RWPE2 (cell line): ENCODE results near the gene KXD1.

Experiments used
- ATAC-seq: fragments of 200-7000 bp; cut with Tn5 transposase; 3 replicates; pipeline ENCODE4 v1.9.1; 2021; ENCODE audit warnings: low read depth
- DNase-seq: peaks from one replicate; pipeline ENCODE4 v3.0.0-alpha.2; 2020; ENCODE audit warnings: low spot score
- H3K27ac ChIP-seq: fragments of 450-650 bp; 2 replicates; pipeline ENCODE4 v1.5.1; 2017; ENCODE audit warnings: mild to moderate bottlenecking; ENCODE audit not compliant: poor library complexity, severe bottlenecking
- H3K27me3 ChIP-seq: fragments of 250-450 bp; sonication (Bioruptor Pico); 2 replicates; pipeline ENCODE4 v1.5.1; 2021; ENCODE audit warnings: mild to moderate bottlenecking, moderate library complexity; ENCODE audit not compliant: insufficient read depth, poor library complexity, severe bottlenecking
- H3K36me3 ChIP-seq: fragments of 250-450 bp; sonication (Bioruptor Pico); 2 replicates; pipeline ENCODE4 v1.5.1; 2020; ENCODE audit warnings: low read depth, mild to moderate bottlenecking, moderate library complexity
- H3K4me1 ChIP-seq: fragments of 250-450 bp; sonication (Bioruptor Pico); 2 replicates; pipeline ENCODE4 v1.5.1; 2021; ENCODE audit warnings: mild to moderate bottlenecking, moderate library complexity; ENCODE audit not compliant: insufficient read depth, poor library complexity, severe bottlenecking
- H3K4me3 ChIP-seq: fragments of 250-450 bp; sonication (Bioruptor Pico); 2 replicates; pipeline ENCODE4 v1.5.1; 2021; ENCODE audit warnings: mild to moderate bottlenecking, moderate library complexity; ENCODE audit not compliant: severe bottlenecking
- H3K9me3 ChIP-seq: fragments of 250-450 bp; sonication (Bioruptor Pico); 2 replicates; pipeline ENCODE4 v1.5.1; 2021; ENCODE audit warnings: mild to moderate bottlenecking, moderate library complexity; ENCODE audit not compliant: severe bottlenecking
- CTCF ChIP-seq: fragments of 450-650 bp; IDR thresholded peaks from one replicate; pipeline ENCODE4 v1.5.1; 2017; ENCODE audit warnings: mild to moderate bottlenecking, moderate library complexity; ENCODE audit not compliant: poor library complexity, severe bottlenecking

Gene KXD1

GRCh38 chr19:18566953-18567352 is 9.3 kb downstream of the KXD1 start:
- no peak overlapping the region for H3K4me3 ChIP-seq
- no peaks in the 10 kb centered on the region for H3K4me1 ChIP-seq
- peaks cover 68% of the 10 kb centered on the region for H3K36me3 ChIP-seq
- H3K27ac ChIP-seq: no peak overlapping the region
- ATAC-seq (no peak), DNase-seq (no peak)
- H3K9me3 ChIP-seq: no peaks in the 10 kb centered on the region
- TF ChIP-seq CTCF: no peak
- no peaks in the 10 kb centered on the region for H3K27me3 ChIP-seq

- no peak overlapping the region for H3K4me3 ChIP-seq
- no peaks in the 10 kb centered on the region for H3K27me3 ChIP-seq
- no peaks in the 10 kb centered on the region for H3K9me3 ChIP-seq
- no peak overlapping the region for H3K27ac ChIP-seq
- H3K4me1 ChIP-seq: peaks cover 6% of the 10 kb centered on the region
- DNase-seq (no peak), ATAC-seq (no peak)
- H3K36me3 ChIP-seq: peaks cover 64% of the 10 kb centered on the region
- TF ChIP-seq CTCF: no peak
Observed at GRCh38 chr19:18568367-18568766, 10.7 kb downstream of the KXD1 start.

- peak; percentile 97 for DNase-seq
- peak; percentile 90 for ATAC-seq
- H3K27me3 ChIP-seq: no peaks in the 10 kb centered on the region
- TF ChIP-seq CTCF: no peak
- peak within 1 kb of the TSS; percentile 90 for H3K4me3 ChIP-seq
- peaks cover 6% of the 10 kb centered on the region for H3K4me1 ChIP-seq
- H3K36me3 ChIP-seq: peaks cover 61% of the 10 kb centered on the region
- H3K9me3 ChIP-seq: no peaks in the 10 kb centered on the region
- H3K27ac ChIP-seq: peak within 1 kb of the TSS; percentile 56
Observed at GRCh38 chr19:18571564-18572344, 14.1 kb downstream of the KXD1 start, which contains the start of gene UBA52. Gene UBA52 (plus strand): TSS chr19:18571857. CDS start chr19:18573301, 1,444 bp downstream.

- H3K27ac ChIP-seq: no peak overlapping the region
- no peak overlapping the region for H3K4me3 ChIP-seq
- peaks cover 6% of the 10 kb centered on the region for H3K4me1 ChIP-seq
- peaks cover 45% of the 10 kb centered on the region for H3K36me3 ChIP-seq
- DNase-seq: no peak
- no peaks in the 10 kb centered on the region for H3K9me3 ChIP-seq
- no peak for TF ChIP-seq CTCF
- no peak for ATAC-seq
- H3K27me3 ChIP-seq: no peaks in the 10 kb centered on the region
Observed at GRCh38 chr19:18574691-18575291, 17.1 kb downstream of the KXD1 start.

- no peak for TF ChIP-seq CTCF
- Histone ChIP-seq H3K4me1 (peaks cover 6% of the 10 kb centered on the region), H3K4me3 (no peak overlapping the region), H3K36me3 (peaks cover 45% of the 10 kb centered on the region), H3K27me3 (no peaks in the 10 kb centered on the region), H3K27ac (no peak overlapping the region), H3K9me3 (no peaks in the 10 kb centered on the region)
- no peak for ATAC-seq
- DNase-seq: no peak
Observed at GRCh38 chr19:18576383-18576782, 18.7 kb downstream of the KXD1 start.
